ENCODE data around the gene STYXL2.

STYXL2 gene

DNA sequence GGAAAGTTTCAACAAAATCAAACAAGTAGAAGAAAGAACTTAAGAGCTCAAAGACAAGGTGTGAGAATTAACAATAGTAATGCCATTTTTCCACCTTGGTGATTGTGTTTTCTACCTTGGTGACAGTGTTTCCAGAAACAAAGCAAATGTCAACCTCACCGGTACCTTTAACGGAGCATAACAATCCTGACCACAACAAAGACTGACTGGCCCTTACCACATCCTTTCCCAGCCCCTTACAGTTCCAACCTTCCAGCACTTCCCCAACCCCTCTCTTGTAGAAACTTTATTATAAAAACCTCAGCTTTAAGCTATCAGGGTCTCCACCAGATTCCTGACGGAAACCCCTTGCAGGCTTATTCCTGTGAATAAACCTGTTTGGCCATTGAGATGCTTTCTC, 16.7 kb downstream of the STYXL2 start:
- DNase-seq (ENCODE audit: low read depth) = no peak

DNA sequence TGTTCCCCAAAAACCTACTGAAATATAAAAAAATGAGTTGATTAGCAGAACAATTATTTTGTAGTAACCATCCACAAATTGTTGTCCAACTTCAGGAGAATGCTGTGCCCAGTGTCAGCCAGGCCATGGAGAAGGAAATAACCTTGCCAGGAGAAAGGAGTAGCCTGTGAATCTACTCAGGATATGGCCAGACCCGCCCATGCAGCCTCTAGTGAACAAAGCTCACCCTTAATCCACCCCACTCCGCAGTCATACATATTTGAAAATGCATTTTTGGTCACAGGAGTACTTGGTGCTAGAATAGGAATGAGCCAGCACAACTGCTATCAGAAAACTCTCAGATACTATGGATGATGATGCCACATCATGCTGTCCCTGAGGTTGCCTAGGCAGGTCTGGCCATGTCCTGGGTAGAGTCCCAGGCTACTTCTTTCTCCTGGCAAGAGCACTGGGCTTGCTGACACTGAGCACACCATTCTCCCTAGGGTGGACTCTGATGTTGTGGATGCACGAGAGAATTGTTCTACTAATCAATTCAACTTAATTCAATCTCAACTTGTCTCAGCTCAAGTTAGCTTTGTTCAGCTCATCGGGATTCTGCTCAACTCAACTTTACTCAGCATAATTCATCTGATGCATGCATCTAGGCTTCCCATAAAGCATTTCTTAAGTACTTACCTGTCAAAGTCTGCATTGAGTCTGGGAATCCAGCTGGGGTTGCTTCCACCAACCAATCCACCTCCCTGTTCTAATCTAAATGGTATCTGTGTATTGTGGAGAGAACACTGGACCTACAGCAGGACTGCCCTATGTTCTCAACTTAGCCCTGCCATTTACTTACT, 18.2 kb downstream of the STYXL2 start:
- DNase-seq (ENCODE audit: low read depth) = no peak

DNA sequence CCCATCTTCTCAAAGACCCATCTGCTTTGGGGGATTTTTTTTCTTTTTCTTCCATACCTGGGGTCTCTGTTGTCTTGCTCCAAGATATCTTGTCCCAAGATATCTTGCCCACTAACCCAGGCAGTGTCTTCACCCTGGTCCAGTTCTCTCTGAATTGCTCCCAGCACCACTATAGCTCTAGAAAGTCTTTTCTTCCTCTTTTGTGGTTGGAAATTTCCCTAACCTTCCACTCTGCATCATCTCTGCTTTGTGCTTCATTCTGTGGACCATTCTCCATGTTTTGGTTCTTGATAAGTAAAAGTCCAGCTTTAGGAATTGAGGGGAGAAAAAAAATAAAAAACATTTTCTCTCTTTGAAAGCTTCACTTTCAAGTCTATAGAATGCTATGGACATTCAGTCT, 20.9 kb downstream of the STYXL2 start:
- DNase-seq (ENCODE audit: low read depth) = no peak

DNA sequence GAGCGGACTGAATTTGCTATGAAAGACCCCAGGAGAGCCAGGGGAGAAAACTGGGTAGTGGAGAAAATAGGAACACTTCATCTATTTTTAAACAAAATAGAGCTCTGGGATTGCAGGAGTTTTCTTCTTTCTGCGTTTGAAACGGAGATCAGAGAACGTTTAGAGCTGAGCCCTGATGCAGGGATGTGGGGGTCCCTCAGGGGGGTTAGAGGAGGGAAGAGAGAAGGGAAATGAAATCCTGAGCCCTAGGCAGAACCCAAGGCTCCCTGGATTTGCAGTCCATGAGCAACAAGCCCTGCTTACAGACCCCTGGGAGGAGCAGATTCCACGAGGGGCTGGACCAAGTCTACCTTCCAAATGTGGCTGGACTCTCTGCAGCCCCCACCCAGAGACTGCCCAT, 21.8 kb downstream of the STYXL2 start:
- DNase-seq (ENCODE audit: low read depth) = no peak

DNA sequence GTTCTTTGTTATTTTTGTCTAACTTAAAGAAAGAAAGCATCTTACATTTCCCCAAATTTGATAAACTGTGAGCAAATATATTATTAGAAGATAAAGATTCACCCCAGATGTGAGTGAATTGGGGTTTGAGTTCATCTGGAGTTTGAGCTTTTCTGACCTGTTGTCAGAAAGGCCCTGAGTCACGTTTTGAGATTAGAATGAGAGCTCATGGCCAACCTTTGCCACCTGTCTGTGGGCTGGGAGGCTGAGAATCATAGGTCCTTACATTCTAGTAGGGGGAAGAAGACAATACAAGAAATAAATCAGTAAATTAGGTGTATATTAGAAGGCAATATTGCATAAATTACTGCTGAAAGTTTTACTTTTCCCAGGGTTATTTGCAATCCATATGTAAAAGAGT, 22.3 kb downstream of the STYXL2 start:
- DNase-seq (ENCODE audit: low read depth) = no peak

DNA sequence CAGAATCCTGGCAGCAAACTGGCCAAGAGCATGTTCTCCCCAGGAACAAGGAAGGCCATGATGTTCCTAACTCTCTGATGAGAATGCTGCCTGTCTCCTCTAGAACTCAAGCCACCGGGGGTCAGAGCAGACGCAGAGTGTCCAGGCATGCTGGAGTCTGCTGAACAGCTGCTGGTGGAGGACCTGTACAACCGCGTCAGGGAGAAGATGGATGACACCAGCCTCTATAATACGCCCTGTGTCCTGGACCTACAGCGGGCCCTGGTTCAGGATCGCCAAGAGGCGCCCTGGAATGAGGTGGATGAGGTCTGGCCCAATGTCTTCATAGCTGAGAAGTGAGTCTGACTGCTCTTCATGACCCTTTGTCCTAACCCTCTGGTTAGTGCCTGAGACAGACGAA, 23.4 kb downstream of the STYXL2 start:
- DNase-seq (ENCODE audit: low read depth) = no peak

DNA sequence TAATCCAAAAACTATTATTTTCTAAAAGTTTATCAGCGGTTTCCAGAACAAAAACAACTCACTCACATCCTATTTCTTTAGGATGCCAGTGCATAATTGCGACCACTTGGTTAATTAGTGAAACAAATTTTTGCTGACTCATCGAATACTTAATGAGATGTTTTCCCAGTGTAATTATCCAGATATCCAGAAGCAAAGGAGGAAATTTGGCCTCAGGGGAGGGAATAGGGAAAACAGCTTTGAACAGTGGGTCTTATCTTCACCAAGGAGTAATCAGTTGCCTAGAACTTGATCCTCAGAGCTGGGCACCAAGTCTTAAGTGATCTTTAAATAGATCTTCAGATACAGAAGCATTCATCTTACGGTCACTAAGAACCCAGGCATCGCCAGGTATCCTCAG, 24.3 kb downstream of the STYXL2 start:
- DNase-seq (ENCODE audit: low read depth) = no peak

DNA sequence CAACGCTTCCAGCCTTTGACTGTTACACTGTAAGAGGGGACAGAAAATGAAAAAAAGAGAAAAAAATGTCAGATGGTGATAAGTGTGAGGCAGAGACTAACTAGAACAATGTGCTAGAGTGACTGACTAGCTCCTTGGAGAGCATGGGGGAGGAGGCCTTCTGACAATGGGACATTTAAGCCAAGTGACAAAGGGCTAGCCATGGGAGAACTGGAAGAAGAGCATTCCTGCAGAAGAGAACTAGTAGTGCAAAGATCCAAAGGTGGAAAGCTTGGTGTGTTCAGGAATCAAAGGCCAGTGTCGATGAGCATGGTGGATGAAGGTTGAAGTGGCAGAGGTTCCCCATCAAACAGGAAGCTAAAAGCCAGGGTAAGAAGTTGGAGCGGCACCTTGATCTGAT, 25.8 kb downstream of the STYXL2 start:
- no peak for DNase-seq (ENCODE audit: low read depth)

DNA sequence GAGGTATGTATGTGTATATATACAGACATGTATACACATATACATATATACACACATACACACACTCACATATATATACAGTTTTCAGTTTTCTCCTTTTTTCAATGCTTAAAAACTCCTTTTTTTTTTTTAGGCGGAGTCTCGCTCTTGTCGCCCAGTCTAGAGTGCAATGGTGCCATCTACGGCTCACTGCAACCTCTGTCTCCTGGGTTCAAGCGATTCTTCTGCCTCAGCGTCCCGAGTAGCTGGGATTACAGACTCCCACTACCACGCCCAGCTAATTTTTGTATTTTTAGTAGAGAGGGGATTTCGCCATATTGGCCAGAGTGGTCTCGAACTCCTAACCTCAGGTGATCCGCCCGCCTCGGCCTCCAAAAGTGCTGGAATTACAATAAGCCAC, 27.0 kb downstream of the STYXL2 start:
- DNase-seq (ENCODE audit: low read depth) = no peak

DNA sequence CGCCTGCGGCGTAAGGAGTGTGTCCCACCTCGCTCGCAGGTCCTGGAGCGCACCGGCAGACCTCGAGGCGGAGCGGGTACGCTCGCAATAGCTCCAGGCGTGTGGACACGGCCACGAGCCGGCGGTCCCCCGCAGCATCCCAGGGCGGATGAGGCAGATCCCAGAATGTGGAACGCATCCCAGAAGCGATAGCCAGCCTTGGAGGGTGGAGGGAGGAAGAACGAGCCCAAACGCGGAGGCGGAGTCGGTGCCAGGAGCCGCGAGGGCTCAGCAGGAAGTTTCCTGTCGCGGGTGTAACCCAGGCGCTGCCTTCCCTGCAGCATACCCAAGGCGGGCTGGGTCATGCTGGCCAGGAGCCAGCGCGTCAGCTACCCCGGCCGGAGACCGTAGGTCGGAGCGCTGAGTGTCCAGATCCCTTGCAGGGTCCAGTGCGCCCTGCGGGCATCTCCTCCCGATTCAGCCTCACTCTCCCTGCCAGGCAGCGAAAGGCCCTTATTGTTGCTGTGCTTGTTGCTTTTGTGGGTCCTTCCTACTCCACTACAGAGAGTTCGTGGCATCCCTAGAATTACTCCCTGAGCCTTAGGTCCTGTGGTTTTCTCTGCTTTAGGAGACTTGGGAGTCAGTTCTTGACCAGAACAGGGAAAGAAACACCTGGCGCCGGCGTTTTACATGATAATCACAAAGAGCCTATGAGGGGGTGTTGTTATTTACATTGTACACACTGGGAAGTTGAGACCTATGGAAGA, 27.7 kb downstream of the STYXL2 start:
- peak; percentile 42 for DNase-seq (ENCODE audit: low read depth)

DNA sequence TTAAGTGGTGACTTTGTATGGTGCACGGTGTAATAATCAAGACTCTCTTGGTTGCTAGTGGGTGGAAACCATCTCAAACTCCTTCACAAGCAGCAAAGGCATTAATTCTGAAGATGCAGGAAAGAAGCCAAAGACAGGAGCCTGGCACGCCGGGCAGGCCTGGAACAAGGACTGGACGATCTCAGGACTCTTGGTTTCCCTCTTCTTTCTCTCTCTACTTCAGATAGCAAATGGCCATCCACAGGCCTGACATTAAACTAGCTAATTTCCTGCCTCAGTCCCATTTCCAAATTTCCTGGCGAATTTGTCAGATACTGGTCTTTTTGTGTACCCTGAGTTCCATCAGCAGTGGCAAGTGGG, 28.2 kb downstream of the STYXL2 start:
- no peak for DNase-seq (ENCODE audit: low read depth)

DNA sequence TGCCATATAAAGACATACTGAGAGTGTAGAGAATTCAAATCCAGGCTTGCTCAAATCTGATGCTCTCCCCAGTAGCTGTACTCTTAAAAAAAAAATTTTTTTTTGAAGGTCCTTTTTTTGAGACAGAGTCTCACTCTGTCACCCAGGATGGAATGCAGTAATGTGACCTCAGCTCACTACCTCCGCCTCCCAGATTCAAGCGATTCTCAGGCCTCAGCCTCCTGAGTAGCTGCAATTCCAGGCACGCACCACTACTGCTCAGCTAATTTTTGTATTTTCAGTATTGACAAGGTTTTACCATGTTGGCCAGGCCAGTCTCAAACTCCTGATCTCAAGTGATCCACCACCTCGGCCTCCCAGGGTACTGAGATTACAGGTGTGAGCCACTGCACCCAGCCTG, 28.7 kb downstream of the STYXL2 start:
- no peak for DNase-seq (ENCODE audit: low read depth)

DNA sequence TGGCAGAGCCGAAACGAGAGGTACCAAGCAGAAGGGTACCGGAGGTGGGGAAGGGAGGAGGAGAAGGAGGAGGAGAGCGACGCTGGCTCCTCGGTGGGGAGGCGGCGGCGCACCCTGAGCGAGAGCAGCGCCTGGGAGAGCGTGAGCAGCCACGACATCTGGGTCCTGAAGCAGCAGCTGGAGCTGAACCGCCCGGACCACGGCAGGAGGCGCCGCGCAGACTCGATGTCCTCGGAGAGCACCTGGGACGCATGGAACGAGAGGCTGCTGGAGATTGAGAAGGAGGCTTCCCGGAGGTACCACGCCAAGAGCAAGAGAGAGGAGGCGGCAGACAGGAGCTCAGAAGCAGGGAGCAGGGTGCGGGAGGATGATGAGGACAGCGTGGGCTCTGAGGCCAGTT, 32.4 kb downstream of the STYXL2 start:
- no peak for DNase-seq (ENCODE audit: low read depth)

DNA sequence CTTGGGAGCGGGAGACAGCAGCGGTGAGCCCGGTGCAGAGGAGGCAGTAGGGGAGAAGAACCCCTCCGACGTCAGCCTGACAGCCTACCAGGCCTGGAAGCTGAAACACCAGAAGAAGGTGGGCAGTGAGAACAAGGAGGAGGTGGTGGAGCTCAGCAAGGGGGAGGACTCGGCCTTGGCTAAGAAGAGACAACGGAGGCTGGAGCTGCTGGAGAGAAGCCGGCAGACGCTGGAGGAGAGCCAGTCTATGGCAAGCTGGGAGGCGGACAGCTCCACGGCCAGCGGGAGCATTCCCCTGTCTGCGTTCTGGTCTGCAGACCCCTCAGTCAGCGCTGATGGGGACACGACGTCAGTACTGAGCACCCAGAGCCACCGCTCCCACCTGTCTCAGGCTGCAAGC, 32.9 kb downstream of the STYXL2 start:
- no peak for DNase-seq (ENCODE audit: low read depth)

DNA sequence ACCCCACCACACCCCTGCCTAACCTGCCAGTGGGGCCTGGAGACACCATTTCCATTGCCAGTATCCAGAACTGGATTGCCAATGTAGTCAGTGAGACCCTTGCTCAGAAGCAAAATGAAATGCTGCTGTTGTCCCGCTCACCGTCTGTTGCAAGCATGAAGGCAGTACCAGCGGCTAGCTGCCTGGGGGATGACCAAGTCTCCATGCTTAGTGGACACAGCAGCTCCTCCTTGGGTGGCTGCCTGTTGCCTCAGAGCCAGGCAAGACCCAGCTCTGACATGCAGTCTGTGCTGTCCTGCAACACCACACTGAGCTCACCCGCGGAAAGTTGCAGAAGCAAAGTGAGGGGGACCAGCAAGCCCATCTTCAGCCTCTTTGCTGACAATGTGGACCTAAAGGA, 33.4 kb downstream of the STYXL2 start:
- DNase-seq (ENCODE audit: low read depth) = no peak

DNA sequence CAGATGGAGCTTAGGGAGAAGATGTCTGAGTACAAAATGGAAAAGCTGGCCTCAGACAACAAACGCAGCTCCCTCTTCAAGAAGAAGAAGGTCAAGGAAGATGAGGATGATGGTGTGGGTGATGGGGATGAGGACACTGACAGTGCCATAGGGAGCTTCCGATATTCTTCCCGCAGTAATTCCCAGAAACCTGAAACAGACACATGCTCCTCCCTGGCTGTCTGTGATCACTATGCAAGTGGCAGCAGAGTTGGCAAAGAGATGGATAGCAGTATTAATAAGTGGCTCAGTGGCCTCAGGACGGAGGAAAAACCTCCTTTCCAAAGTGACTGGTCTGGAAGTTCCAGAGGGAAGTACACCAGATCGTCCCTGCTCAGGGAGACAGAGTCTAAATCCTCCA, 33.8 kb downstream of the STYXL2 start:
- no peak for DNase-seq (ENCODE audit: low read depth)

DNA sequence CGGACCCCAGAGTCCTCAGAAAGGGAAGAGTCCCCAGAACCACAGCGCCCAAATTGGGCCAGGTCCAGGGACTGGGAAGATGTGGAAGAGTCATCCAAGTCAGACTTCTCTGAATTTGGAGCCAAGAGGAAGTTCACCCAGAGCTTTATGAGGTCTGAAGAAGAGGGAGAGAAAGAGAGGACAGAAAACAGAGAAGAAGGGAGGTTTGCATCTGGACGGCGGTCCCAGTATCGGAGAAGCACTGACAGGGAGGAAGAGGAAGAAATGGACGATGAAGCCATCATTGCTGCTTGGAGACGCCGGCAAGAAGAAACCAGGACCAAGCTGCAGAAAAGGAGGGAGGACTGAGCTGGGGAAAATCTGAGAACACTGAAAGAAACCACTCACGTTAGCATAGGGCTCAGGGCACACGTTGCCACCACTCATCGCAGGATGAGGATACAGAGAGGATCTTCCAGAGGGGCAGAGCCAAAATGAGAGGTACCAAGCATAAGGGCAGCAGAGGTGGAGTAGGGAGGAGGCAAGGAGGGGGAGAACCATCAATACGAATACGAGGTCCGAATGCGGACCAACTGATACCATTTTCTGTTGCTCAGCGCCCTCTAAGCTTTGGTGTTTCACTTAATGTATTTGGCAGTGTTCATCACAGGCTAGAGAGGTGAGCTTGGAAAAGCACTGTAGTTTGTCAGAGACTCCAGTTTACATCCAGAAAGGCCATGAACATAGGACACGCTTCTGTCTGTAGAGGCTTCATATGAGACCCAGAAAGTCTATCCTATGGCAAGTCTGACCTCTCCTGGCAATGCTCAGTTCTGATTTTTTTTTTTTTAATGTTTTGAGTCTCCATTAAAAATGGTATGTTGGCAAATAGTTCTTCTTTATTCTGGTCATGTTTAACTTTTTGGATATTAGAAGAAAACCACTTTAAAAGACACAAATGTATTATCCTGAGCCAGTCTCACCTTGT, 34.7 kb downstream of the STYXL2 start:
- no peak for DNase-seq (ENCODE audit: low read depth)

DNA sequence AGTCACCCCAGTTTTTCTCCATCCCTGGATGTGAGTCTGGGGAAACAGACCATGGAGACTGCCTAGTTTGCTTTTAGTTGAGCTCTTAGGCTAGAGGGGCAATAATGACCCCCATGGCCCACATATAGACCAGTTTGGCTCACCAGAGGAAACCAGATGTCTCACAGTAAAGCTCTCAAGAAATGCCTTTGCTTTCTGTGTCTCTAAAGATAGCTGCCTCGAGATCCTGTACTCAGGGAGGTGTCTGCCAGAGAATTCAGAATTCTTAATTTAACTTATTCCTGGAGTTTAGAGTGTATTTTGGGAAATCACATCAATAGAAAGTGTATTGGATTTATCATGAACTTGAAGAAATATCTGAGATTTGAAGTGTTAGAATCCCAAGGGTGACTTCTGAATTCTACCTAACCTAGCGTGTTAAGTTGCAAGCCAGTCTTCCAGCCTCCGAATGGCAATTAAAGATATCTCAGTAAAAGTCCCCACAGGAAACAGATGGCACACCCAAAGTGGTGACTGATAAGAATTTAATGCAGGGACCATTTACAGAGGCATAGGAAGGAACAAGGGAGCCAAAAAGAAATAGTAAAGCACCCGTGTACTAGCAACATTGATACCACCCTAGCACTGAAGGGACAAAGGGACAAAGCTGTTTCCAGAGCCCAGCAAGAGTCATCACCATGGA, 37.1 kb downstream of the STYXL2 start:
- DNase-seq (ENCODE audit: low read depth) = no peak

DNA sequence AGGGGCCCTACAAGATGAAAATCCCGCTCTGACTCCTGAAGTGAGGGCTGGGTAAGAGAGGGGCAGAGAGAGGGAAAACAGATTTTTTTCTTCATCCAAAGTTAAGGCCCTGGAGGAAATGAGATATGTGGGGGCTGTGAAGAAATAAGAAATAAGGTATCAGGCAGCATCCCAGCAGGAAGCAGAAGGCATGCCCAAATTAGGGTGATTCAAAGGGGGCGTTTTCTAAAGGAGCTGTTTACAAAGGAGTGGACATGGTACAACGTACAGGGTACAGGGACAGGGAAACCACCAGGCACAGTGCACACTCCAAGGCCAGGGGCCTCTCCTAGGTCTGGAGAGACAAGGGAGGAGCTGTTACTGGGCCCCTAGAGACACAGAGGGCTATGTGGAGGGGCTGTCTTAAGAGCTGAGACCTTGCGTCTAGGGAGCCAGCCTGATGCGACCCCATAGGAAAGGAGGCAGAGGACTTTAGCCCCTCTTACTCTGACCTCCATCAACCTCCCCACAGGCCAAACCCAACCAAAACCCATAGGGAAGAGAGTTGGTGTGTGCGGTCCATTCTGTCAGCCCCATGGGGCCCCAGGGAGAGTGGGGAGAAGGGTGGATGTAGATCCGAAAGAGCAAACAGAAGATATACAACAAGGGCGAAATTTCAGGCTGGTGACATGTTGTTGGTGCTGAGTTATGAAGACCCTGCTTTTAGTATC, 38.6 kb downstream of the STYXL2 start:
- no peak for DNase-seq (ENCODE audit: low read depth)

DNA sequence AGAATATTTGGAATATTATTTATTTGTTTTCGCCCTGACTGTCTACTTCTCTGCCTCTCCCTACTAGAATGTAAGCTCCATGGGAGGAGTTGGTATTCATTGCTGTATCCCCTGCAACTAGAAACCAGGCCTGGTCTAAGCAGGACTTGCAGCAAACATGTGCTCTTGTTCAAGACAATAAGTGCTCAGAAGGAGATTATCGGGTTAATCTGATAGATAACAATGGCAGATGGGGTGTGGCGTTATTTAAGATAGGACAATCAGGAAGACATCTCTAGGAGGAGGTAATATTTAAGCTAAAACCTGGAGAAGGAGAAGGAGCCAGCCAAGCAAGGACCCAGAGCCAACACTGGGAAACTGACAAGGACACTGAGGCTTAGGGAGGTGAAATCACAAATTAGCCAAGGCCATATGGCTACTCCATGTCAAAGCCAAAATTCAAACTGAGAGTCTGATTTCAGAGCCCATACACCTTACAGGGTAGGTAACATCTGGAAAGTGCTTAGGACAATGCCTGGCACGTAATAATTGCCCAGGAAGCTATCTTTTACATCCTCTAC, 41.5 kb downstream of the STYXL2 start:
- no peak for DNase-seq (ENCODE audit: low read depth)

DNA sequence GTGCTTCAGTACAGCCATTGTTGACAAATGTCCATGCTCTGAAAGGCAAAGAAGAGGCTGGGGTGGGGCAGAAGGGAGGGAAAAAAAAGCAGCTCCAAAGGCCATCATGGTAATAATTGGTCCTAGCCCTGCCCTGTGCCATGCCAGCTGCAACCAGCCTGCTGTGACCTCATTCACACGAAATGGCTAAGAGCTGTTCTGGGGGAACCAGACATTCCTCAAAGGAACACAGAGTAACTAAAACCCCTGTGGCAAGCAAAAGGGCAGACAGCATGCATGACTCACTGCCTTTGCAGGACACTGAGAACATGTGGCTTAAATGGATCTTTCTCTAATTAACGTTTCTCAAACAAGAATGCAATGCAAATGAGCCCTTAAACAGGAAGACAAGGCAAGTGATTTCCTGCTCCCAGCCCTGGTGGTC, 42.3 kb downstream of the STYXL2 start:
- peak; percentile 69 for DNase-seq (ENCODE audit: low read depth)

Data from EH (cell line).